NCI-H82 treated with DMSO at 0.1 percent for 48 hours (cell line): ENCODE measurements around the gene PIGZ.

Experiments
- DNase-seq: peaks from one replicate; lab custom pipeline; 2025; ENCODE audit not compliant: unreplicated experiment; lab: John Stamatoyannopoulos, UW

The PIGZ gene

GRCh38 chr3:196916221-196916620, 52.4 kb downstream of the PIGZ start:
- DNase-seq, result no peak

- no peak for DNase-seq
Observed at GRCh38 chr3:196915375-196915774, 53.3 kb downstream of the PIGZ start.

- no peak for DNase-seq
Observed at GRCh38 chr3:196914866-196915265, 53.8 kb downstream of the PIGZ start.

- DNase-seq, result no peak
Observed at GRCh38 chr3:196903740-196904139, 64.9 kb downstream of the PIGZ start.

GRCh38 chr3:196902296-196902695, 66.3 kb downstream of the PIGZ start:
- no peak for DNase-seq

- DNase-seq, result no peak
Observed at GRCh38 chr3:196901768-196902167, 66.9 kb downstream of the PIGZ start.
